HepG2 (cell line): ENCODE results near the gene SERINC4. TPM values are rescaled to one million over a fixed set of nuclear protein-coding genes. Genes with fewer than 3 reads are reported as not detected.

Source experiments
- SKI ChIP-seq: fragments of 450-650 bp; IDR thresholded peaks from one replicate; pipeline ENCODE4 v1.6.1; 2018; ENCODE audit warnings: mild to moderate bottlenecking; ENCODE audit not compliant: partially characterized antibody
- ZNF749 ChIP-seq: sonication (generic); formaldehyde crosslinking; IDR thresholded peaks from 2 replicates; pipeline ENCODE4 v1.8.0; 2022; ENCODE audit warnings: mild to moderate bottlenecking, missing genetic modification reagents, moderate library complexity, borderline replicate concordance
- microRNA counts: library from miRNA; unstranded; fragments of <30 nt; microRNA quantifications from one replicate; lab custom pipeline; 2015
- microRNA-seq: library from miRNA; unstranded; fragments of <30 nt; microRNA quantifications from one replicate; pipeline ENCODE4, GENCODE V29; 2020
- polyA plus RNA-seq, 8 experiments: library from polyadenylated mRNA; depleted of rRNA in 3 of 8; stranded (reverse) in 7 of 8; unstranded in 1 of 8; fragments of >200 nt; fragmentation: Illumina TruSeq in 4 of 8; extraction: Trizol in 4 of 8; gene quantifications; 2 replicates each; pipeline versions ENCODE4 v1.2.1 to v1.2.3, GENCODE V29; 2011 to 2016; ENCODE audit warnings: low read depth in 4 of 8, missing spikeins in 1 of 8, mixed read lengths in 1 of 8; ENCODE audit not compliant: insufficient read depth in 1 of 8
- small RNA-seq, 3 experiments: library from RNA; depleted of rRNA; stranded (forward); fragments of <200 nt; gene quantifications; one replicate each; pipeline ENCODE3, GENCODE V24; 2012; ENCODE audit warnings: low read depth in 2 of 3, low replicate concordance in 1 of 3; ENCODE audit not compliant: insufficient read length in 3 of 3, insufficient read depth in 2 of 3
- total RNA-seq, 5 experiments: library from RNA; depleted of rRNA; stranded (reverse); fragments of >200 nt; fragmentation: Illumina TruSeq; extraction: Trizol; gene quantifications; 2 replicates each; pipeline ENCODE4 v1.2.3, GENCODE V29; 2016; ENCODE audit warnings: low read depth in 1 of 5
- TF ChIP-seq, protein P1 (sequence below): sonication (generic); formaldehyde crosslinking; IDR thresholded peaks from 2 replicates; pipeline ENCODE4 v1.5.1; 2020; ENCODE audit warnings: missing genetic modification reagents, mild to moderate bottlenecking, borderline replicate concordance
- TF ChIP-seq, protein P2 (sequence below): IDR thresholded peaks from 2 replicates; pipeline ENCODE4 v1.6.1; 2016; ENCODE audit warnings: missing compliant biosample characterization, missing genetic modification reagents, borderline replicate concordance

The SERINC4 gene
- total and polyA plus RNA-seq, 2 of the 13 experiments (the other 11 are each of a cell fraction or from before 2014, with no cell fraction given): not detected

DNA sequence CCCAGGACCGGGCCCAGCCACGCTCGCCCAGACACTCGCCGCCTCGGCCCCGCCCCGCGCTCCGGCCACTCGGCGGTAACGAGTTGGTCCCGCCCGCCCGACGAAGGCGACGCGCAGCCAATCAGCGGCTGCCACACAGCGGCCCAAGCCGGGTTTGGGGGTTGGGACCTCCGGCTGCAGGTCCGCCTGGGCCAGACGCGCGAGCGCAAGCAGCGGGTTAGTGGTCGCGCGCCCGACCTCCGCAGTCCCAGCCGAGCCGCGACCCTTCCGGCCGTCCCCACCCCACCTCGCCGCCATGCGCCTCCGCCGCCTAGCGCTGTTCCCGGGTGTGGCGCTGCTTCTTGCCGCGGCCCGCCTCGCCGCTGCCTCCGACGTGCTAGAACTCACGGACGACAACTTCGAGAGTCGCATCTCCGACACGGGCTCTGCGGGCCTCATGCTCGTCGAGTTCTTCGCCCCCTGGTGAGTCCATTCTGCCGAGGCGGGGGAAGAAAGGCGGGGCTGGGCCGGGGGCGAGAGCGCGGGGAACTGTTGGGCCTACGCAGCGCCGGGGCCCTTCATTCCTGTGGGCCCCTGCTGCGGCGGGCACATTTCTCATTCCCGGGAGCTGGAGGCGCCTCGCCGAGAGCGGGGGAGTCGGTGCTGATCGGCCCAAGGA, 53.6 kb downstream of the SERINC4 start, which contains the start of gene PDIA3 (continued):
- TF ChIP-seq, protein P1, sequence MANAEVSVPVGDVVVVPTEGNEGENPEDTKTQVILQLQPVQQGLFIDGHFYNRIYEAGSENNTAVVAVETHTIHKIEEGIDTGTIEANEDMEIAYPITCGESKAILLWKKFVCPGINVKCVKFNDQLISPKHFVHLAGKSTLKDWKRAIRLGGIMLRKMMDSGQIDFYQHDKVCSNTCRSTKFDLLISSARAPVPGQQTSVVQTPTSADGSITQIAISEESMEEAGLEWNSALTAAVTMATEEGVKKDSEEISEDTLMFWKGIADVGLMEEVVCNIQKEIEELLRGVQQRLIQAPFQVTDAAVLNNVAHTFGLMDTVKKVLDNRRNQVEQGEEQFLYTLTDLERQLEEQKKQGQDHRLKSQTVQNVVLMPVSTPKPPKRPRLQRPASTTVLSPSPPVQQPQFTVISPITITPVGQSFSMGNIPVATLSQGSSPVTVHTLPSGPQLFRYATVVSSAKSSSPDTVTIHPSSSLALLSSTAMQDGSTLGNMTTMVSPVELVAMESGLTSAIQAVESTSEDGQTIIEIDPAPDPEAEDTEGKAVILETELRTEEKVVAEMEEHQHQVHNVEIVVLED: peak; percentile 72
- TF ChIP-seq SKI (peak; percentile 62), ZNF749 (CRISPR knock-in tag) (peak; percentile 88)
- TF ChIP-seq, protein P2, sequence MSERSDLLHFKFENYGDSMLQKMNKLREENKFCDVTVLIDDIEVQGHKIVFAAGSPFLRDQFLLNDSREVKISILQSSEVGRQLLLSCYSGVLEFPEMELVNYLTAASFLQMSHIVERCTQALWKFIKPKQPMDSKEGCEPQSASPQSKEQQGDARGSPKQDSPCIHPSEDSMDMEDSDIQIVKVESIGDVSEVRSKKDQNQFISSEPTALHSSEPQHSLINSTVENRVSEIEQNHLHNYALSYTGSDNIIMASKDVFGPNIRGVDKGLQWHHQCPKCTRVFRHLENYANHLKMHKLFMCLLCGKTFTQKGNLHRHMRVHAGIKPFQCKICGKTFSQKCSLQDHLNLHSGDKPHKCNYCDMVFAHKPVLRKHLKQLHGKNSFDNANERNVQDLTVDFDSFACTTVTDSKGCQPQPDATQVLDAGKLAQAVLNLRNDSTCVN: peak; percentile 46; the same call in 1 of the 2 replicates

MicroRNA genes within 50 kb of the gene (microRNA counts, 767-probe panel; counts per million panel counts)
- microRNA hsa-miR-1282 (lab: Ali Mortazavi, UCI): not detected

Small RNA genes lying within 50 kb of the gene (microRNA-seq; reads per million reads assigned to microRNA genes)
- not detected for gene MIR1282

Small RNA genes lying within 50 kb of the gene (small RNA-seq; reads per million reads assigned to genes)
- 0 reads per million in 3 experiments for gene MIR1282

Other genes with a start within 250 kb of the SERINC4 start
- 8.2 and 9.9 TPM in 2 replicates for gene PPIP5K1, start 210.0 kb downstream of the SERINC4 start, total RNA-seq (2016; rRNA removed; fragmentation: Illumina TruSeq; extraction: Trizol)
- gene PPIP5K1, start 210.0 kb downstream of the SERINC4 start, polyA plus RNA-seq (2011; rRNA removed): 10.9 and 12.3 TPM in 2 replicates
- gene CKMT1B, start 206.2 kb downstream of the SERINC4 start, total RNA-seq (2016; rRNA removed; fragmentation: Illumina TruSeq; extraction: Trizol): 0.58 and 0.73 TPM in 2 replicates
- 0.17 and 0.34 TPM in 2 replicates for gene CKMT1B, start 206.2 kb downstream of the SERINC4 start, polyA plus RNA-seq (2011; rRNA removed)
- gene STRC, start 181.4 kb downstream of the SERINC4 start, total RNA-seq (2016; rRNA removed; fragmentation: Illumina TruSeq; extraction: Trizol): 0.07 TPM in 1 of 2 replicates, not detected in the other
- gene STRC, start 181.4 kb downstream of the SERINC4 start, polyA plus RNA-seq (2011; rRNA removed): 0.21 and 0.29 TPM in 2 replicates
- gene CATSPER2, start 151.4 kb downstream of the SERINC4 start, total RNA-seq (2016; rRNA removed; fragmentation: Illumina TruSeq; extraction: Trizol): 0.53 and 0.66 TPM in 2 replicates
- 0.28 and 0.78 TPM in 2 replicates for gene CATSPER2, start 151.4 kb downstream of the SERINC4 start, polyA plus RNA-seq (2011; rRNA removed)
- gene CKMT1A, start 106.4 kb downstream of the SERINC4 start, total RNA-seq (2016; rRNA removed; fragmentation: Illumina TruSeq; extraction: Trizol): 0.13 TPM in 1 of 2 replicates, not detected in the other
- gene CKMT1A, start 106.4 kb downstream of the SERINC4 start, polyA plus RNA-seq (2011; rRNA removed): 0.46 TPM in 1 of 2 replicates, not detected in the other
- gene PDIA3, start 53.8 kb downstream of the SERINC4 start, total RNA-seq (2016; rRNA removed; fragmentation: Illumina TruSeq; extraction: Trizol): 210 and 433 TPM in 2 replicates
- 198 and 238 TPM in 2 replicates for gene PDIA3, start 53.8 kb downstream of the SERINC4 start, polyA plus RNA-seq (2011; rRNA removed)
- 5.8 and 6.1 TPM in 2 replicates for gene ELL3, start 23.3 kb downstream of the SERINC4 start, total RNA-seq (2016; rRNA removed; fragmentation: Illumina TruSeq; extraction: Trizol)
- 8.8 and 9.1 TPM in 2 replicates for gene ELL3, start 23.3 kb downstream of the SERINC4 start, polyA plus RNA-seq (2011; rRNA removed)
- 1,257 and 1,308 TPM in 2 replicates for gene SERF2, start 7.9 kb downstream of the SERINC4 start, total RNA-seq (2016; rRNA removed; fragmentation: Illumina TruSeq; extraction: Trizol)
- gene SERF2, start 7.9 kb downstream of the SERINC4 start, polyA plus RNA-seq (2011; rRNA removed): 707 and 811 TPM in 2 replicates
- 9.4 and 13.5 TPM in 2 replicates for gene HYPK, start 379 bp upstream of the SERINC4 start, total RNA-seq (2016; rRNA removed; fragmentation: Illumina TruSeq; extraction: Trizol)
- gene HYPK, start 379 bp upstream of the SERINC4 start, polyA plus RNA-seq (2011; rRNA removed): 12.7 and 16.5 TPM in 2 replicates
- gene MFAP1, start 24.5 kb upstream of the SERINC4 start, total RNA-seq (2016; rRNA removed; fragmentation: Illumina TruSeq; extraction: Trizol): 39.5 and 56.9 TPM in 2 replicates
- gene MFAP1, start 24.5 kb upstream of the SERINC4 start, polyA plus RNA-seq (2011; rRNA removed): 10.8 and 11.8 TPM in 2 replicates
- gene WDR76, start 26.8 kb upstream of the SERINC4 start, total RNA-seq (2016; rRNA removed; fragmentation: Illumina TruSeq; extraction: Trizol): 9.7 and 11.1 TPM in 2 replicates
- 1.1 and 1.3 TPM in 2 replicates for gene WDR76, start 26.8 kb upstream of the SERINC4 start, polyA plus RNA-seq (2011; rRNA removed)